ENCODE results near the gene PLXNA2.

Gene PLXNA2

GRCh38 chr1:208135354-208135753, 108.8 kb downstream of the PLXNA2 start:
- DNase-seq, result no peak

- DNase-seq, result no peak
These were observed 109.7 kb downstream of the PLXNA2 start for GRCh38 chr1:208134491-208134890.

GRCh38 chr1:208133355-208133754, 110.8 kb downstream of the PLXNA2 start:
- no peak for DNase-seq

- peak; percentile 81 for DNase-seq
These were observed 111.8 kb downstream of the PLXNA2 start for GRCh38 chr1:208132287-208132882.

DNA sequence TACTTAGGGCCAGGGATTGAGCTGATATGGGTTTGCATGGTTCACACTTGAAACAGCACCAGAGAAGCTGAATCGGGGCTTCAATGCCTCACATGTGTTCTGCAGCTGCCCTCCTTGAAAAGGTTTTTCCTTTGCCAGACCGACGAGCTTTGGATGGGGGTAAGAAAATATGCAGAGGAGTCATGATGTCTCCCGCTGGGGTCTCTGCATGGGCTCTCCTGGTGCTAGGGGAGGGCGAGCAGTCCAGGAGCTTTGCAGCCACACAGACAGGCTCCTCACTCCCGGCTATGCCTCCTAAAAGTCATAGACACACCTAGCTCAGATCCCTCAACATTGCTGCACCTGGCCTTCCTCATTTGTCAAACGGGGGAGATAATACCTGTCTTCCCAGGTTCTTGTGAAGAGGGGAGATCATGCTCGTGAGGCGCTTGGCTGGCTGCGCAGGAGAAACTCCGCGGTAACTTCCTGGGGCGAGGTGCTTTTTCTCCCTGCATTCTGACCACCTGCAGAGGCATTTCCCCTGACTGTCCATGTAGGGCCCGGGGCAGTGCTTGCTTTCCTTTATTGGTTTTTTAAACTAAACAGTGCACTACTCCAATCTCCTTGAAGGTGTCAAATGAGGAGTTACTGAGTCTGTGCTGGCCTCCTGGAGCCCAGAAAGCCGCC, 112.4 kb downstream of the PLXNA2 start:
- no peak for DNase-seq

DNA sequence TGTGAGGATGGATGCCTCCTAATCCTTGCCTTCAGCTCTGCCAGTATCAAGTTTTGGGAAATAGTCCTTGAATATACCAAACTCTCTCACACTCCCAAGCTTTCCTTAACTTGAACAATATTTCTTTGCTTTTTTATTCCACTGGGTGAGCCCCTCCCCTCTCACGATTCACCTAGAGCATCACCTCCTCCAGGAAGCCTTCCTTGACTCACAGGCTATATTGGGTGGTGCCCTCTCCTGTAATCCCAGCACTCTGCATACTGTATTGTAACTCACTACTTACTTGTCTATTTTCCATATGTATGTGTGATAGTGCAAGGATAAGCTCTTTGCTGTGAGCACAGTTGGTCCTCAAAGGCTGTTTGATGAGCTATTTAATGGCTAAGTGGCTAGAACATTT, 114.7 kb downstream of the PLXNA2 start:
- DNase-seq, result no peak

DNA sequence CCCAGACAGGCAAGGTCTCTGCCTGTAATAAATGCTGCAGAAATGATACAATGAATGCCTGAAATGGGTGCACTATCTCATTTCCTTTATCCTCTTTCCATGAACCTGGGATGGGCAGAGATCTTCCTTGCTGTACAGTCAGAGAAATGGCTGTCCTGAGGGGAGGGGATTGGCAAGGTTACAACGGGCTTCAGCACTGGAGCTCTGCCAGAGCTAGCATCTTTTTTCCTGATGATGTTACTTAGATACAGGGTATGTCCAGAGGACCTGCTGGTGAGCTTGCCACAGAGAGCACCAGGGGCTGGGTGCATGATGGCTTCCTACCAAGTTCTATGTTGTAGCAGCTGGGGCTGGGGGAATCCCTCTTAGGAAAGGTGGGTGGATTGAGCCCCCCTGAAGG, 115.1 kb downstream of the PLXNA2 start:
- no peak for DNase-seq

- DNase-seq, result no peak
These were observed 116.2 kb downstream of the PLXNA2 start for GRCh38 chr1:208127792-208128529.

DNA sequence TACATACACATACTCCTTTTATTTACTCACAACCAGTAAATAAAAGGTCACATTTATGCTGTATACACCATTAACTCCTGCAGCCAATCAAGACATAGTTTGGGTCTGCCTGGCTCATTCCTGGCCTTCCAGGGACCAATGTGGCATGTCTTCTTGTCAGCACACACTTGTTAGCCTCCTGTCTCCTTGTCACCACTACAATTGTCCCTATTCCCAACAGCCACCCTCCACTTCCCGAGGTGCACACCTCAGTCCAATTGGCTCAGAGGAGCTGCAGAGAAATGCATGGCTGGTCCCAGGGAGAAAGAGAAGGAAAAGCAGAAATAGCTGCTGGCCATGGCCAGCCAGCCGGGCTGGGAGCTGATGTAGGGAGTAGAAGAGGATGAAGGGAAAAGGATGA, 116.9 kb downstream of the PLXNA2 start:
- DNase-seq, result no peak

- no peak for DNase-seq
These were observed 118.1 kb downstream of the PLXNA2 start for GRCh38 chr1:208126108-208126507.

DNA sequence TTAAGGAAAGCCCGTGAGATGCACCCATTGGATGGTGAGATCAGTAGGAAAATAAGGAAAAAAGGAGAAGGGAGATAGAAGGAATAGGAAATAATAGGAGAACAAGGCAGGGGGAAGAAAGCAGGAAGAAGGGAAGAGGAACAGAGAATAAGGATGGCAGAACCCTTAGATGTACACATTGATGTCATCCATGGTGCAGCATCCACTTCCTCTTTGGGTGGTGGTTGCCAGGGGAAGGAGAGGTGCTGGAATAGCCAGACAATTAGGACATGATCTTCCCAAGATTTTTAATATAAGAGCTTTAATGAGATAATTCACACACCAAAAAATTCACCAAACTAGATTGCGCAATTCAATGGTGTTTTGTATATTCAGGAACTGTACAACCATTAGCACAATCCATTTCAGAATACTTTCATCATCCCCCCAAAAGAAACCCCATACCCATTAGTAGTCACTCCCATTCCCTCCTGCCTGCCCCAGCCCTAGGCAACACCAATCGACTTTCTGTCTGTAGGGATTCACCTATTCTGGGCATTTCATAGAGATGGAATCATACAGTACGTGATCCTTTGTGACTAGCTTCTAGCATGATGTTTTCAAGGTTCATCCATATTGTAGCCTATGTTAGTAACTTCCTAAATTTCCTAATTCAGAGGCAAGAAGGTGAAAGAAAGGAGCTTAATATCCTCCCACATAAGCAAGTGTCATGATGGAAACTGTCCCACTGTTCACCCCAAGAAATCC, 121.4 kb downstream of the PLXNA2 start:
- no peak for DNase-seq

GRCh38 chr1:208121813-208122364, 122.3 kb downstream of the PLXNA2 start:
- DNase-seq, result no peak

DNA sequence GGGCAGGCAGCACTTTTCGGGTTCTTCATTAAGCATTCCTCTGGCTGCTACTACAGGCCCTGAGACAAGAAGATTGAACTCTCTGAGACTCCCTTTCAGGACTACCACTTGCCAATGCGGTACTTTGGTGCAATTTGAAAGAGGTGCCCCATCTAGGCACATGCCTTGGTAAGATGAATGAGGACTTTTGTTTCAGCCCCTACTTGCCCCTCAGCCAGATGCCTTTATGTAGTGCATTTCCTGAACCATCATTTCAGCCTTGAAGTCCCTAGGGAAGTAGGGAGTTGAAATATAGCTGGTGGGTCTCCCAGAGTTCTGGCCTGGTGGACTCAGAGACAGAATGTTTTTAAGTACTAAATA, 123.8 kb downstream of the PLXNA2 start:
- DNase-seq, result no peak

DNA sequence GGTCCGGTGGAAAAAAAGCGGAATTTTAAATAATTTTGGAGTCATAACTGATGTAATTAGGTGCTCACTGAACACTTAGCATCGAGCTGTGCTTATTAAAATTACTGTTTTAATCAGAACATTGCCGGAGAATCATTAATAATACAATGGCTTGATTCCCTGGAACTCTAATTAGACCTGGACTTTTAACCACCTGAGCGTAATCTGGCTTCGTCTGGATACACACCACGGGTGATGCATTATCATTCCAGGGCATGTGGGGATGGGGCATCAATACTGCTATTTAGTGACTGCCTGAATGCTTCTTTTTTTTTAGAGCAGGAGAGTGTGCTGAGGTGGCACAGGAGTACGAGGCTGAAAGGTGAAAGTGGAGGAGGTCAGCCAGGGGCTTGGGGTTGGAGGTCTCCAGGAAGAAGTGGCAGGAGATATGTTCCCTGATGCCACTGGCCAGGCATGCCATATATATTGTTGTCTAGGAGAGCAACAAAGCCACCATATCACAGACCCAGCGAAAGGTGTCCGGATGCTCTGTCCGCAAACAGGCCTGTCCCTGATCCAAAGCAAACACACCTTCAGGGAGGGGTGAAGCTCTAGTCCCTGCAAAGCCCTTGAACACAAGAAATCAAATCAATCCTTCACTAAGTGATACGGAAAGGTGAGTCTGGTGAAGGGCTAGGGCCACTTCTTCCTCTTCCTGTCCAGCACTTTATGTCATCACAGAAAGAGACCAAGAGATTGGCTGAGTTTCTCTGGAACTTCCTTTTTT, 125.2 kb downstream of the PLXNA2 start:
- DNase-seq, result no peak

- no peak for DNase-seq
These were observed 125.9 kb downstream of the PLXNA2 start for GRCh38 chr1:208118306-208118705.

DNA sequence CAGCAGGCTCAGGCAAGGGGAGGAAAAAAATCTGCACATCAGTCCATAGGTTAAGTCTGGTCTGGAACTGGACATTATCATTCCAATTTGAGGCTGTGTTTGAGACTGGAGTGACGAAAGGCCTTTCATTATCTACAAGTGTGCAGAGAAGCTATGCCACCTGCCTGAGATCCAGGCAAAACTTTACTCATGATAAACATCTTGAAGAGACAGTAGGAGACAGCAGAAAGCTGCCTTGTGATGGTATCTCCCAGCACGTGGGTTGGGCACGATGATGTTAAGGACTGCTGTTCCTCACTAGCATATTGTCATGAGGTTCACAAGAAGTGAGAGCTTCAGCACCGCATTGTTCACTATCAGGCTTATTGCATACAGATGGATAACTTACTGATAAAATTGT, 126.4 kb downstream of the PLXNA2 start:
- DNase-seq, result no peak

- DNase-seq, result no peak
These were observed 126.8 kb downstream of the PLXNA2 start for GRCh38 chr1:208117409-208117808.

DNA sequence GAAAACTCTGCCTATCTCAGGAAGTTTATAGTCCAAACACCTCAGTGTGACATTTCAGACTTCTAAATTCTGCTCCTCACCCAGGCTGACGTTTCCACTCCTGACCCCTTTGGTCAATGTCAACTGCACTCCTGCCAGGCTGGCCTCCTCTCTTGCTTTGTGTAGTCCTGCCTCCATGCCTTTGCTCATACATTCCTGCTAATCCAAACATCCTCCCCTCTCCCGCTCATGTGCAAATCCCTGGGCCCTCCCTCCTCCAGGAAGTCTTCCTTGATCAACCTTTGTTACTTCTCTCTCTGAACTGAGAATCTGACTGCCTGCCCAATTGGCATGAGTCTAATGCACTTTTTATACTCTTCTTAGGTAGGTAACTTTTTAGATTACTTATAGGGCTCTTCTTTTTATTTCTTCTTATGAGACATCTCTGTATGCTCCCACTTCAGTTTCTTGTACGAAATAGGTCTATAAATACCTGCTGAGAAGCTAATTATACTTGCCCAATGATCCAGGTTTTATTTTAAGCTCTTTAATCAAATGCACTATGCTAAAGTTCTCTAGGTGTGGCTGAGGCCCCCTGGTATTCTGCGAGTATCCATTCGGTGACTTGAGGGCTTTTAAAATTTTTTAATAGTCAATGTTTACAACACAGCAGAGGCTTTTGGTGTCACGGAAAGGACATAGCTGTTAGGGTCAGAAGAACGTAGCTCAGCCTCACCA, 128.1 kb downstream of the PLXNA2 start:
- DNase-seq, result no peak

DNA sequence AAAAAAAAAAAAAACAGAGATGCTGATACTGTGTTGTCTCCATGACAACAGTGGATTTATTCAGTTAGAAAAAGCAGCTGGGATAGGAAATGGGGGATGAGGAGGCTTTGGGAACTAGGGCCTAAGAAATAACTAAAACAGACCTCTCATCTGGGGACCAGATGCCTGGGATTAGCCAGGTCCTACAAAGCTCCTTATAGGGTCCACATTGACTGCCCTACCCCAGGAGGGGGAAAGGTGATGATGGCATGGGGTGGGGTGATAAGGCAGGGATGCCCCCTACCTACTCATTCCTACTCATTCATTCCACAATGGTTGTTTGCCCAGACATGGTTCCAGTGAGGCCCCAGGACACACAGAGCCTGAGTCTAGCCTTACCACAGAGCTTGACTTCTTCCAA, 131.2 kb downstream of the PLXNA2 start:
- no peak for DNase-seq

DNA sequence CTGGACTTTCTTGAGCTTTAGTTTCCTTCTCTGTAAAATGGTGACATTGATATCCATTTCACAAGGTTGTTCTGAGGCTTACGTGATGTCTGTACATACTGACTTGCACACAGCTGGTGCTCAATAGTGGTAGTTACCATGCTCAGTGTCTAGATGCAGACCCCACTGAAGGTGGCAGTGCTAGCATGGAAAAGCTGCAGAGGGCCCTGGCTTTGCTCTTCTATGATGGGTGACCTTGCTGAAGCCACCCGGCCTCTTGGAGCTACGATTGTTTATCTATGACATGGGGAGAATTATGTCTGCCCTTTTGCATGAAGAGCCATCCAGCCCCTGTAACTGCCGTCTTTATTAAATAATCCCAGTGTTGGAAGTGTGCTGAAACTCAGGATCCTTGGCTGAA, 131.8 kb downstream of the PLXNA2 start:
- no peak for DNase-seq

DNA sequence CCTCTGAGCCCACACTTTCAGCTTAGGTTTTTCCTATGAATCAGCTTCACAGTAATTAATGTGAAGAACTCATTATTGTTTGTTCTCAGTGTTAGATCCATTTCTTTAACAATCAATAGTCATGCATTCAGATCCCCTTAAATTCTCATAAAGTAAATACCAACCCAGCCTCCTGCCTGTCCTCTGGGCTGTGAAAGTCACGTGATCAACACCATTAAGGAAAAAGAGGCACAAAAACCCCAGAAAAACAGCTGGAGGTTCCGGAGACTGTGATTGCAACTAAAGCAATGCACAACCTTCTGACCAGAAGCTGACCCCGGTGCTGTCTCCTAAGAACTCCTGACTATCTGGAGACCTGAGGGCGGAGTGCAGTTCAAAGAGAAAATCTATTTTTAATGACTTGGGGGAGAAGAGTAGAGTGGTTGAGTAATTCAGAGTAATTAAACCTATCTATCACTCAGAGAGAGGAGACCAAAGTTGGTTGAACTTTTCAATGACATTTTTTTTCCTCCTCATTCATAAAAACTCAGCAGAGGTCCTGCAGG, 132.5 kb downstream of the PLXNA2 start:
- DNase-seq, result no peak

GRCh38 chr1:208110296-208110695, 133.9 kb downstream of the PLXNA2 start:
- DNase-seq, result no peak

All from 8988T (cell line).